H1 (cell line): ENCODE measurements around the gene TC2N. TPM values are rescaled to one million over a fixed set of nuclear protein-coding genes. Genes with fewer than 3 reads are reported as not detected.

ENCODE experiments used
- CTCF ChIA-PET: fragments of 300-600 bp; sonication (Branson Sonifier 250); formaldehyde crosslinking; loops from one replicate; lab custom pipeline; 2021; ENCODE audit not compliant: partially characterized antibody; lab: Charles Lee
- POLR2A ChIA-PET: fragments of 300-600 bp; sonication (Branson Sonifier 250); formaldehyde crosslinking; loops from one replicate; lab custom pipeline; 2021; ENCODE audit warnings: inconsistent platforms; ENCODE audit not compliant: partially characterized antibody; lab: Charles Lee
- DNase-seq, 2 experiments: peaks; one replicate each; pipeline versions ENCODE4 v3.0.0 to v3.0.0-alpha.2; 2010 to 2022; ENCODE audit warnings: low spot score in 2 of 2, low read depth in 1 of 2, mixed read lengths in 1 of 2
- FAIRE-seq: peaks from 2 replicates; lab custom pipeline; 2011; peaks lifted over from hg19 to GRCh38; lab: Jason Lieb, UNC
- H2AFZ ChIP-seq: 2 replicates; pipeline ENCODE4 v1.8.1; 2012; ENCODE audit warnings: low read length, inconsistent platforms
- H2AK5ac ChIP-seq: 2 replicates; pipeline ENCODE4 v1.6.1; 2013; ENCODE audit warnings: low read depth, low read length
- H2BK120ac ChIP-seq: replicated peaks from 2 replicates; pipeline ENCODE3; 2013; ENCODE audit warnings: low read depth, low read length, inconsistent platforms
- H2BK12ac ChIP-seq: 2 replicates; pipeline ENCODE4 v1.6.1; 2013; ENCODE audit warnings: low read depth, low read length
- H2BK15ac ChIP-seq: 2 replicates; pipeline ENCODE4 v1.6.1; 2013; ENCODE audit warnings: low read length
- H2BK20ac ChIP-seq: 2 replicates; pipeline ENCODE4 v1.6.1; 2013; ENCODE audit warnings: low read length
- H2BK5ac ChIP-seq: 2 replicates; pipeline ENCODE4 v1.6.1; 2013; ENCODE audit warnings: low read depth, low read length
- H3K14ac ChIP-seq: 2 replicates; pipeline ENCODE4 v1.6.1; 2013; ENCODE audit warnings: inconsistent platforms; ENCODE audit not compliant: insufficient read length
- H3K18ac ChIP-seq: 2 replicates; pipeline ENCODE4 v1.6.1; 2013; ENCODE audit warnings: low read length; ENCODE audit errors: extremely low read depth
- H3K23ac ChIP-seq: 2 replicates; pipeline ENCODE4 v1.6.1; 2013; ENCODE audit warnings: inconsistent platforms; ENCODE audit not compliant: insufficient read length
- H3K23me2 ChIP-seq: 2 replicates; pipeline ENCODE4 v1.6.1; 2013; ENCODE audit warnings: low read depth, low read length
- H3K27ac ChIP-seq: 2 replicates; pipeline ENCODE4 v1.6.1; 2011; ENCODE audit warnings: low read depth, low read length, inconsistent platforms
- H3K27me3 ChIP-seq, 4 experiments: replicated peaks in 1 of 4; 1 replicate in 1 of 4; 2 replicates in 3 of 4; pipeline versions ENCODE4 v1.6.1 to v1.8.1; 2011 to 2013; ENCODE audit warnings: low read length in 3 of 4, mild to moderate bottlenecking in 3 of 4, inconsistent platforms in 2 of 4, mixed read lengths in 2 of 4, moderate library complexity in 1 of 4; ENCODE audit not compliant: control insufficient read depth in 3 of 4, insufficient read depth in 3 of 4; ENCODE audit errors: extremely low read depth in 1 of 4
- H3K36me3 ChIP-seq, 4 experiments: 2 replicates each; pipeline versions ENCODE4 v1.6.1 to v1.8.1; 2011 to 2013; ENCODE audit warnings: mild to moderate bottlenecking in 4 of 4, low read length in 3 of 4, moderate library complexity in 2 of 4, control low read depth in 1 of 4, inconsistent platforms in 1 of 4; ENCODE audit not compliant: insufficient read depth in 4 of 4, control insufficient read depth in 2 of 4
- H3K4ac ChIP-seq: replicated peaks from 2 replicates; pipeline ENCODE3; 2013; ENCODE audit warnings: low read length, low read depth, mixed read lengths, inconsistent platforms; ENCODE audit not compliant: insufficient read length
- H3K4me1 ChIP-seq, 4 experiments: replicated peaks in 1 of 4; 1 replicate in 1 of 4; 2 replicates in 3 of 4; pipeline versions ENCODE4 v1.6.1 to v1.8.1; 2011 to 2013; ENCODE audit warnings: low read length in 3 of 4, inconsistent platforms in 2 of 4, mixed read lengths in 1 of 4; ENCODE audit not compliant: insufficient read depth in 4 of 4, control insufficient read depth in 3 of 4
- H3K4me2 ChIP-seq, 2 experiments: 2 replicates each; pipeline versions ENCODE4 v1.6.1 to v1.8.1; 2011 to 2013; ENCODE audit warnings: low read depth in 2 of 2, low read length in 2 of 2, control low read depth in 1 of 2, inconsistent platforms in 1 of 2, mild to moderate bottlenecking in 1 of 2; ENCODE audit not compliant: insufficient read depth in 1 of 2
- H3K4me3 ChIP-seq, 4 experiments: fragments of 200-600, 300-600 bp in 1 of 4; sonication (generic), shearing (Covaris generic), sonication (Bioruptor Twin) in 1 of 4; 2 replicates each; pipeline versions ENCODE4 v1.5.1 to v1.8.1; 2011 to 2016; ENCODE audit warnings: low read length in 4 of 4, low read depth in 3 of 4, control low read depth in 2 of 4, inconsistent platforms in 2 of 4, mild to moderate bottlenecking in 2 of 4, mixed read lengths in 1 of 4, moderate library complexity in 1 of 4; ENCODE audit not compliant: insufficient read depth in 2 of 4; ENCODE audit errors: extremely low read depth in 1 of 4
- H3K56ac ChIP-seq: replicated peaks from 2 replicates; pipeline ENCODE3; 2013; ENCODE audit warnings: low read depth, mild to moderate bottlenecking, mixed read lengths, low read length, inconsistent platforms; ENCODE audit not compliant: insufficient read length
- H3K79me1 ChIP-seq: 2 replicates; pipeline ENCODE4 v1.6.1; 2013; ENCODE audit warnings: low read depth, low read length, control low read depth
- H3K79me2 ChIP-seq, 2 experiments: 2 replicates each; pipeline versions ENCODE4 v1.6.1 to v1.8.1; 2012 to 2013; ENCODE audit warnings: low read length in 2 of 2, mild to moderate bottlenecking in 2 of 2, inconsistent platforms in 1 of 2; ENCODE audit not compliant: insufficient read depth in 2 of 2, control insufficient read depth in 1 of 2
- H3K9ac ChIP-seq, 4 experiments: replicated peaks in 1 of 4; 1 replicate in 1 of 4; 2 replicates in 3 of 4; pipeline versions ENCODE4 v1.6.1 to v1.8.1; 2011 to 2013; ENCODE audit warnings: low read depth in 3 of 4, low read length in 3 of 4, control low read depth in 2 of 4, mild to moderate bottlenecking in 2 of 4, moderate library complexity in 2 of 4, inconsistent platforms in 1 of 4; ENCODE audit errors: extremely low read depth in 1 of 4
- H3K9me3 ChIP-seq, 2 experiments: 2 replicates each; pipeline versions ENCODE4 v1.6.1 to v1.8.1; 2012 to 2013; ENCODE audit warnings: mild to moderate bottlenecking in 2 of 2, moderate library complexity in 2 of 2, control low read depth in 1 of 2, inconsistent platforms in 1 of 2, low read depth in 1 of 2, low read length in 1 of 2, mixed read lengths in 1 of 2; ENCODE audit not compliant: insufficient read depth in 2 of 2
- H4K20me1 ChIP-seq, 2 experiments: replicated peaks in 1 of 2; 2 replicates each; pipeline versions ENCODE3 to v1.8.1; 2011 to 2013; ENCODE audit warnings: inconsistent platforms in 2 of 2, low read length in 2 of 2, mild to moderate bottlenecking in 1 of 2; ENCODE audit not compliant: insufficient read depth in 2 of 2, control insufficient read depth in 1 of 2
- H4K5ac ChIP-seq: 2 replicates; pipeline ENCODE4 v1.6.1; 2013; ENCODE audit warnings: low read length, low read depth, mixed read lengths, inconsistent platforms; ENCODE audit not compliant: insufficient read length
- H4K8ac ChIP-seq: 2 replicates; pipeline ENCODE4 v1.8.0; 2013; ENCODE audit warnings: mild to moderate bottlenecking, moderate library complexity, low read length, inconsistent platforms; ENCODE audit not compliant: insufficient read depth; ENCODE audit errors: extremely low read depth
- H4K91ac ChIP-seq: replicated peaks from 2 replicates; pipeline ENCODE3; 2013; ENCODE audit warnings: low read length, mixed read lengths, inconsistent platforms; ENCODE audit not compliant: insufficient read length
- ATF2 ChIP-seq: IDR thresholded peaks from 2 replicates; pipeline ENCODE4 v1.6.1; 2012; ENCODE audit warnings: low read length, inconsistent platforms
- CEBPB ChIP-seq: IDR thresholded peaks from 2 replicates; pipeline ENCODE4 v1.6.1; 2012; ENCODE audit warnings: low read depth, low read length
- WGBS, 2 experiments: shearing (Covaris generic) in 1 of 2; methylation state at CpG; one replicate each; pipeline versions ENCODE4 v1.1.6 to v1.1.7; 2013 to 2015; ENCODE audit warnings: low lambda C conversion rate in 2 of 2, mixed read lengths in 2 of 2, inconsistent platforms in 1 of 2, low coverage in 1 of 2, missing lambda C conversion rate in 1 of 2; ENCODE audit not compliant: insufficient replicate concordance in 2 of 2, insufficient coverage in 1 of 2, insufficient read length in 1 of 2; ENCODE audit errors: extremely low coverage in 1 of 2, missing lambda C conversion rate in 1 of 2; 5-methylcytosine and 5-hydroxymethylcytosine counted together
- polyA plus RNA-seq, 7 experiments: library from polyadenylated mRNA; depleted of rRNA in 3 of 7; stranded (reverse) in 5 of 7; unstranded in 2 of 7; fragments of >200 nt in 5 of 7; fragments of 200-250 nt in 2 of 7; gene quantifications; 1 replicate in 5 of 7; 2 replicates in 1 of 7; 4 replicates in 1 of 7; pipeline versions ENCODE4 v1.2.1 to v1.2.3, GENCODE V29; 2011 to 2013; ENCODE audit warnings: missing spikeins in 2 of 7, mixed read lengths in 2 of 7
- total RNA-seq: library from RNA; stranded (reverse); fragmentation: NEBNext Ultra II Directional; extraction: Animal tissue kit (Norgen Biotek cat#: 25700); gene quantifications from 2 replicates; pipeline ENCODE4 v1.2.1, GENCODE V29; 2021

Gene TC2N
- total and polyA plus RNA-seq, 2 of the 8 experiments (the other 6 are each of a cell fraction or from before 2014, with no cell fraction given) = 9.7 to 36.2 TPM

GRCh38 chr14:91897106-91897701 lies 29.9 kb upstream of the TC2N start:
- Histone ChIP-seq H3K23me2 (no peaks in the 10 kb centered on the region), H3K27me3 (peaks cover 0 to 1% (median 0%) of the 10 kb centered on the region in 4 experiments; a peak in 1 of 7 replicates), H2BK12ac (no peak overlapping the region), H3K27ac (no peak overlapping the region), H3K79me1 (no peaks in the 10 kb centered on the region), H4K5ac (no peak overlapping the region), H3K9me3 (no peaks in the 10 kb centered on the region), H3K4ac (no peak overlapping the region), H2BK5ac (0 out of 2 replicates have a peak overlapping the region, but pooled peaks have one; percentile 8), H3K9ac (no peak overlapping the region), H3K4me2 (no peak overlapping the region; a peak in 1 of 4 replicates), H3K4me1 (peaks cover 0 to 4% (median 1%) of the 10 kb centered on the region in 4 experiments; a peak in 3 of 7 replicates), H3K14ac (no peak overlapping the region), H2BK120ac (no peak overlapping the region), H2BK15ac (peak overlapping the region; percentile 31; the same call in 1 of the 2 replicates), H3K36me3 (no peaks in the 10 kb centered on the region), H3K23ac (no peak overlapping the region), H4K91ac (no peak overlapping the region), H2BK20ac (peak overlapping the region; percentile 25; the same call in 1 of the 2 replicates), H3K79me2 (no peaks in the 10 kb centered on the region), H3K18ac (no peak overlapping the region), H2AFZ (no peak overlapping the region), H2AK5ac (no peak overlapping the region), H4K20me1 (no peaks in the 10 kb centered on the region), H3K4me3 (no peak overlapping the region), H4K8ac (no peak overlapping the region), H3K56ac (no peak overlapping the region)
- TF ChIP-seq ATF2 (no peak), CEBPB (peak; percentile 38)
- WGBS, 2 experiments = 77% methylated on average over 10 of the region's 10 CpGs; no CpG with 5 or more reads in 1 of the 2 experiments
- ChIA-PET CTCF (interaction anchor here (1.0 to 2.8 kb wide), 4 partner anchors 14 to 100 kb away, joined by 3 to 15 read pairs (median 6); no protein-coding TSS in a partner anchor), POLR2A (interaction anchor here (0.7 to 1.2 kb wide), 2 partner anchors 13 to 79 kb away, joined by 3 read pairs; no protein-coding TSS in a partner anchor)
- DNase-seq (no peak), FAIRE-seq (no peak)
